ENCODE data around the gene MROH9.

- TF ChIP-seq POLR2A (IDR thresholded peaks at IDR 0.05): no peak
- TF ChIP-seq CTCF (IDR thresholded peaks at IDR 0.05): no peak
These were observed 148.8 kb downstream of the MROH9 start for GRCh38 chr1:171084091-171084490.
